Measurements from ENCODE around the gene RAD23A.

DNA sequence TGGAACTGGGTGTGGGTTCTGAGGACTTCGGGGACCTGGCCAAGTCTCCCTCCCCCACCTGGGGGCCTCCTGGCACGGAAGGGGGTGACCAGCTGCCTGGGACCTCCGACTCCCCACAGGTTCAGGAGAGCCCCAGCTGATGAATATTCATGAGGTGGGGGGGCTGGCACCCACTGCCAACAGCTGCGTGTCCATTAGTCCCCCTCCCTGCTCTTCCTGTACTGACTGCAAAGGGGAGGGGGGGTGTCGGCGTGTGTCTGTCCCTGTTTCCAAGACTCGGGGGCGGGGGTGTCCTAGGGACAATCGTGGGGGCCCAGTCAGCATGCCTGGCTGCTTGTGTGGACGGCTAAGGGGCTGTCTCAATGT is 39.0 kb downstream of the RAD23A start:
- no peak for TF ChIP-seq CTCF (IDR thresholded peaks at IDR 0.05)
- TF ChIP-seq POLR2A (IDR thresholded peaks at IDR 0.05): no peak
